ENCODE measurements around the gene HDAC4.

The HDAC4 gene

DNA sequence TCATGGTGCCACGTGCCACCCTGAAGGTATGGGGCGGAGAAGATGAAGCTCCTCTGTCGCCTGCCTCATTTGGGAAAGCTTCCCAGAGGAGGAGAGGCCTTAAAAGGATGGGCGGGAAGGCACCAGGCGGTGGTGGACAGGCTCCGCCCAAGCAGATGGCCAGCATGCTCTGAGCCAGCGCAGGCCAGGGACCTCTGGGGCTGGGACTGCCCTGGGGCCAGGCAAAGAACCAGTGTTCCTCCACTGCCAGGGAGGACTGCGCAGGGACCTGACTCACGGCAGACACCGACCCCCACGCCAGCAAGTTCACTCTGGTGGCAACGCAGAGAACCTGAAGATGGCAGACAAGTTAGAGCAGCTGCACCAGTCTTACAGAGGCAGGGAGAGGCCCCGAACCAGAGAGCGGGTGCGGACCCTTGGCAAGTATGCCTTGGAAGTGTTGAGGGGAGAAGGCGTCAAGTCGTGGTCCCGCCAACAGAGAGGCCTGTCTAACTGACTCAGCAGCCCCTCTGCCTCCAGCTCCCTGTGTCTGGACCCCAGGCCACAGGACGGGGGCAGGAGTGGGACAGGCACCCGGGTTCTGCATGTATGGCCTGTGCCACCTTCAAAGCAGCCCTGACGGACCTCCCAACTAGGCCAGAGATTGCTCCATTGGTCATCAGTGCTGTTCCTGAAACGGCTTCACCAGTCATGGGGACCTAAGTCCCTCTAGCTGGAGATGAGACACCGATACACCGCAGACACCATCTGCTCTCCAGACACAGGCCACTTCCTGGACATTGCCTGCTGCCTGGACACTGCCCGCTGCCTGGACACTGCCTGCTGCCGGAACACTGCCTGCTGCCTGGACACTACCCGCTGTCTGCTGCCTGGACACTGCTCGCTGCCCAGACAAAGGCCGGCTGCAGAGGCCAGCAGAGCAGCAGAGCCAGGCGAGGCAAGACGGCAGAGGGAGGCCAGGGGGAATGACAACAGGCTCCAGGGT, 124.7 kb downstream of the HDAC4 start:
- DNase-seq = no peak

- peak; percentile 86 to 88 for DNase-seq
Observed at GRCh38 chr2:239275044-239275685, 125.7 kb downstream of the HDAC4 start.

DNA sequence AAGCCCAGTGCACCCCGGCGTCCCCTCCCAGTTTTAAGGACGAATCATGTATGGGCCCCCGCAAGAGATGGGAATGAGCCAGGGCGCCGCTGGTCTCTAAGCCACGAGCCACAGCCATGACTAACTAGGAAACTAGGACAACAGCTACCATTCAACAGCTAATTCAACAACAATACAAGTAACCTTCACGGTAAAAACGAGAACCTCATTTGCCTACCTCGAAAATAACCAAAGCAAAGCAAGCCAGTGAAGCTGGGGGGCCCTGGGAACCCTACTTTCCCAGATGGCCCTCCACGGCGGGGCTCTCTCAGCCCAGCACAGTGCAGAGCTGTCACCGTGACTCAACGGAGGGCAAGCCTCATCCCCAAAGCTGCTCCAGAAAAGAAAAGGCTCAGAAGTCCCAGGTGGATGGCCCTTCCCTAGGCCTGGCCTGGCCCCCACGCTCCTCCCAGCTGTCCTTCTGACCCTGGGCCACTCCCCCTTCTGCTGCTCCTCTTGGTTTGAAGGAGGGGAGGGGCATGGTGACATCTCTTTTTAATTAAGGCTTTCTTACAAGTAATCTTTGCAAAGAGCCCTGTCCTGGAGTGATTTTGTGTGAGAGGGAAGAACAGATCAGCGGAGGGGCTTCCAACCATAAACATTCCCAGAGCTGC, 126.3 kb downstream of the HDAC4 start:
- DNase-seq = peak; percentile 35 to 37

GRCh38 chr2:239273280-239274234, 127.3 kb downstream of the HDAC4 start:
- DNase-seq = peak in 1 of 2 donors; percentile 46

- DNase-seq = no peak
Observed at GRCh38 chr2:239272626-239273025, 128.2 kb downstream of the HDAC4 start.

DNA sequence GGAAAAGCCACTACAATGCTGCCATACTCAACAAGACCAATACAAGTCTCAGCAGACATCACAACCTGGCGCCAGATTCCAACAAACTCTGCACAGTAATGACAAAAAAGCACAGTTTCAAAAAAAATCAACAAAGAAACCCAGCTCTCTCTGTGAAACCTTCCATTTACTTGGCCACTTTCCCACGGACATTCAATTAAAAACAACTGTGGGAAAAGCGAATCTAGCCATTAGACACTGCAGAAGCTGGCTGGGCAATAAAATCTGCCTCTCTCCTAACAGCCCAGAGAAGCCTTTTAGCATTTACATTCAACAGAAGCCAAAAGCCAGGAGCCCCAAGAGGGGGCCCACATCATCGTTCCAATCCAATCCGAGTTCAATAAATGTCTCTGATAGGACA, 128.9 kb downstream of the HDAC4 start:
- DNase-seq = no peak

GRCh38 chr2:239271471-239271870, 129.3 kb downstream of the HDAC4 start:
- DNase-seq = no peak

GRCh38 chr2:239269916-239270315, 130.9 kb downstream of the HDAC4 start:
- no peak for DNase-seq

GRCh38 chr2:239269173-239269885, 131.5 kb downstream of the HDAC4 start:
- peak in 1 of 2 donors; percentile 5 for DNase-seq

- DNase-seq = no peak
Observed at GRCh38 chr2:239268549-239268948, 132.3 kb downstream of the HDAC4 start.

- DNase-seq = no peak
Observed at GRCh38 chr2:239268082-239268481, 132.7 kb downstream of the HDAC4 start.

DNA sequence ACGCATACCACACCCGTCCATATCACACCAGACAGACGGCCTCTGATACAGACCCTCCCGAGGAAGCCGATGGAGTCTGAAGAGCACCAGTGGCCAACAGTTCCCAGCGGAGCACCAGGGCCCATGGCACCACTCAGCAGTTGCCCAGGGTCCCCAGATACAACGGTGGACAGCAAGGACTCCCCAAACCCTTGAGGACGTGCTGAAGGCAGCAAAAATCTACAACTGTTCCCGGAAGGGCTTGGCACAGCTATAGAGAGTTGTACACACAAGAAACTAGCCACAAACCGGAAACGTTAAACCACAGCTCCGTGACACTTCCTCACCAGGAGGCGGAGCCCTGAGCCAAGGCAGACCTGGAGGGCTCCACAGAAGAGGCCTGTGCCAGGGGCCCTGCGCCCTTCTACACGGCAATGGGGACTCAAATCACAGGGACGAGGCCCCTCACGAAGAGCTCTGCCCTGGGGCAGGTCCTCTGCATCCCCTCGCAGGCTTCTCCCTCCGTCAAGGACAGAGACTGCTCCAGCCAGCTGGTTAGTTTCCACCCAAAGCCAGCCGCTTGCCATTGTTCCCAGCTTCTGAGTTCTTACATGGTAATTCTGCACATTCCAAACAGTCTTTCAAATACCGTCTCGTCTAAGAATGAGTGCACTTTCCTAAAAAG, 133.4 kb downstream of the HDAC4 start:
- peak; percentile 93 to 94 for DNase-seq

DNA sequence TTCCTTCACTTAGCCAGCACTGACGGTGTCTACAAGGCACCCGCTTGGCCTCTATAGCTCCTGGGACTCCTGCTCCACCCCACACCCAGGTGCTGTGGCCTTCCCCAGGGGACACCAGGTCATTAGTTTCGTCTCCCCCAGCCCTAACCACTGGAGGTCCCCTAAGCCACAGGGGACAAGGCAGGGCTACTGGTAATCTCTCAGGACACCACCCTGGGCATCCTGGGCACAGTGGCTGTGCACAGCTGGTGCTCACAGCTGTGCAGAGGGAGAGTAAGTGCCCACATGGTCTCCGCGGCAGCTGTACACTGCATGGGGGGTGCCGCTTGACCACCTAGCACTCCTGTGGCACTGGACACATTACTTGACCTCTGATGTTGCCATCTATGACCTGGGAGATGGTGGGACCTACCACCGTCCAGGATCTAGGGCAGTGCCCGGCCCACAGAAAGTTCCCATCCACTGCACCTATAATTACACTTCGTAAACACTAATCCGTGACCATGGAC, 134.0 kb downstream of the HDAC4 start:
- DNase-seq = no peak

DNA sequence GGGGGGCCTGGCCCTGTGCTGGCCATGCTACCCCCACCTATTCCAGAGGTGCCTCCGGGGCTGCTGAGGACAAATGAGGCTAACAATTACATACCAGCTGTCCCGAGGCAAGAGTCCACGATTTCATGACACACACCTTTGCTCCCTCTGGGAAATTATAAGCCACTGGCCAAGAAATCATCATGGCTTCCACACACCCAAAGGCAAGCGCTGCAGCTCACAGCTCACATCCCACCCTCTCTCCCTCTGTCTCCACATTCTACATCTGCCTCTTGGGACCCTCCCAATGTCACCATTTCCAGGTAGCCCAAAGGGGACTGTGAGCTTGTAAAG, 134.4 kb downstream of the HDAC4 start:
- DNase-seq = no peak

DNA sequence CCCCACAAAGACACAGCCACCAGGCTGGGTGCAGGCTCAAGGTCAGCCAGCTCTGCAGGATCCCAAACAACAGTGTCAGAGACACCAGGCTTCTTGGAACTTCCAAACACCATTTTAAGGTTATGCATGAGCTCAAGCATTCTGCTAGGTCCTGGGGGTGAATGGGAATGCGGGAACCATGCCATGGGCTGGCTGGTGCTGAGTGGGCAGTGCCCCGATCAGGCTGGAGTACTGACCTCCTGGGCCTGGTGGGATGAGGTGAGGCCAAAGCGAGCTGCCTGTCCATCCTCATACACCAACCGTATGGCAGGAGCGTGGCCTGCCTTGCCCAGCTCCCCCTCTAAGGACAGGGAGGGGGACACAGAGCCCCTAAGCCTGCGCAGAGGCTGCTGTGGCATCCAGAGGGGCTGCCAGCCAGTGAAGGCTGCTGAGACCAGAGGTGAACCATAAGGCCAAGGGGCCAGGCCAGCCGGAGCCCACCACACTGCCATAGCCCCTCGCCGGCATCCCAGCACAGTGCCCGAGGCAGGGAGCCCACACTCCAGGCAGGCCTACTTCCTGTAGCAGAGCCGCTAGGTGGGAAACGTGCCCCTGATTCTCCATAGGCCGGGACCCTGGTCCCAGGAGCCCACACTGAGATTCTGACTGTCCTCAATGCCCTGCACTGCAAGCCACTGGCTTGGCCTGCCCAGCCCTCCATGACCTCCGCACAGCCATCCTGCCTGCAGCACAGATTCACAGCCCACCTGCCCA, 135.0 kb downstream of the HDAC4 start:
- DNase-seq = no peak

DNA sequence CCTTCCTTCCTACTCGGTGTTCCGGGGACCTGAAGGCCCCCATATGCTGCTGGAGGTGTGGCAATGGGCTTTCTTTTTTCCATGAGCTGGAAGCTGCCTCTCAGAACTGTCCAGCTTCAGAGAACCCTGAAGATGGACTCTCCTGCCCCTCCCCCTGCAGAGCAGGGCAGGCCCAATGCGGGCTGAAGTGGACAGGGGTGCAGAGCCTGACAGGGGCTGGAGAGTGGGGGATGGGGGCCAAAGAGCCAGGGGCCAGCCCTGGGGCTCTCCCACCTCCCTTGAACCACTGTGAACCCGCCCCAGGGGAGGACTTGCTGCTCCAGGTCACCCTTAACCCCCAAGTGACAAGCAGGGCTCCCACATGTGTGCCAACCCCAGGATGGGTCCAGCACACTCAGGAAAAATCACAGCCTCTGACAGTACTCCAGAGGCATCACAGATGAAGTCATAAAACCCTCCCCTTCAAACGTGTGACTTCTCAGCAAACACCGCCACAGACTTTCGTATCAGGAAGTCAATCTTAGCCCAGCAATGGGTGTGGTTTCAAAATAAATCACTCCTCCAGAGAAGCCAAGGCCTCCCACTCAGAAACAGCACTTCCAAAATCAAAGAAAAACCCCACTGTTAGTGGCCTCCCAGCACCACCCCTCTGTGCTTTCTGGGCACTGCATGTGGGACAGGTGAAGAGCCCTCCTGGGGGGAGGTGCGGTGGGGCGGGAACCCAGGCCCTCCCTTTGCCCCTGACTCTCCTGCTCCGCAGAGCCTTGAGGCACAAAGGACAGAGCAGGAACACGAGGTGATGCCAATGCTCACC, 135.8 kb downstream of the HDAC4 start:
- peak; percentile 82 to 89 for DNase-seq

- DNase-seq = no peak
Observed at GRCh38 chr2:239264492-239264837, 136.4 kb downstream of the HDAC4 start.

DNA sequence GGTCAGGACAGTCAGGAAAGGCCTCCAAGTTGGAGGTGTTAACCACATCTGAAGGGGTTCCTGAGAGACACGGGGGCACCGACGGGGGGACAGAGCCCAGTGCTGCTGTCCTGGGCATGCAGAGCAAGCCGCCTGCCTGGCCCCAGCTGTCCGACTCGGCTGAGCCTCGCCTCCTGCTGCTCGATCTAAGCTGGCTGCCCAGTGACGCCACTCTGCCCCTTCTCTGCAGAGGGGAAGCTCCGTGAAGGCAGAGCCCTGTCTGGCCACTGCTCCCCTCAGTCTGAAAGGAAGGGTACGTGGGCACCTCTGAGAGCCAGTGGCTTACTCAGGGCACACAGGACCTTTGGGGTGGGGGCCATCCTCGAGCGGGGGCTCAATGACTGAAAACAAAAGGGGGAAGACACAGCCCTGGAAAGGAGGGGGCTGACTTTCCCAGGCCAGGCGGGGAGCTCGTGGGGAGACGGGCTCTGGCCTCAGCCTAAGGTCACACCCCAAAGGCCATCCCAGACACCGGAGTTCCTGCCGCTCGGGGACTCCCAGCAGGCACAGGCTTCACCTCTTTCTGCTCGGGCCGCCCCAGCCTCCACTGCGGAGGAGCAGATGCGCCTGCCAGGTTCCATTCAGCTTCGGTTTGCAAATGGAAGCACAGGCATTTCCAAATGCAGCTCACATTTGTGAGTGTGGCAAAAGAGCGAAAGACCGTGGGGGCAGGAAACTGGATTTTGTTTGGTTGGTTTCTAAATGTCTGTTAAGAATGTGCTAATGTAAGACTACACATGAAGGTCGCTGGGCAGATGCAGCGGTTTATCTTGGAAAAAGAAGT, 136.9 kb downstream of the HDAC4 start:
- DNase-seq = no peak

DNA sequence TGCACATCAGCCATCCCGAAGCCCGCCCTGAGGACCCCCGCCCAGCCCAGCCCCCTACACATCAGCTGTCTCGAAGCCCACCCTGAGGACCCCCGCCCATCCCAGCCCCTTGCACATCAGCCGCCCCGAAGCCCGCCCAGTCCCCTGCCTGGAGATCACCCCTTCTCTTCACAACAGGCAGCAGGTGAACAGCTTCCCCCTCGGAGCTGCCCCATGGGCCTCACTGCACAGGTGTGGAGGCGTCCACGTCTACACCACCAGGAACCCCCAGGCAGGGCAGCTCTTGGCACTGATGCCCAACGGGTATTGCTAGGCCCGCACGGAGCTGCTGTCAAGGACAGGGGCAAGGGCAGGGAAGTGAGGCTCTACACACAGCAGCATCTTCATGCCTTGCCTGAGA, 137.6 kb downstream of the HDAC4 start:
- DNase-seq = no peak
